ENCODE measurements around the gene CACNA2D1.

Gene CACNA2D1

GRCh38 chr7:82179311-82179710 is 264.3 kb downstream of the CACNA2D1 start:
- no peak overlapping the region for H3K4me3 ChIP-seq (ENCODE audit: control insufficient read depth, low read depth, low read length)
- no peak for DNase-seq (ENCODE audit: low read depth)
- TF ChIP-seq CTCF (IDR thresholded peaks at IDR 0.05; ENCODE audit: control insufficient read depth, insufficient read depth, low read depth, low read length, missing control alignments): no peak

- no peak for TF ChIP-seq CTCF (IDR thresholded peaks at IDR 0.05; ENCODE audit: control insufficient read depth, insufficient read depth, low read depth, low read length, missing control alignments)
- no peak for DNase-seq (ENCODE audit: low read depth)
- H3K4me3 ChIP-seq (ENCODE audit: control insufficient read depth, low read depth, low read length): no peak overlapping the region
Observed at GRCh38 chr7:82175319-82175718, 268.3 kb downstream of the CACNA2D1 start.

GRCh38 chr7:82173400-82174021 is 270.1 kb downstream of the CACNA2D1 start:
- H3K4me3 ChIP-seq (ENCODE audit: control insufficient read depth, low read depth, low read length): no peak overlapping the region
- TF ChIP-seq CTCF (IDR thresholded peaks at IDR 0.05; ENCODE audit: control insufficient read depth, insufficient read depth, low read depth, low read length, missing control alignments): no peak
- no peak for DNase-seq (ENCODE audit: low read depth)

GRCh38 chr7:82172881-82173280 is 270.7 kb downstream of the CACNA2D1 start:
- no peak for DNase-seq (ENCODE audit: low read depth)
- H3K4me3 ChIP-seq (ENCODE audit: control insufficient read depth, low read depth, low read length): no peak overlapping the region
- TF ChIP-seq CTCF (IDR thresholded peaks at IDR 0.05; ENCODE audit: control insufficient read depth, insufficient read depth, low read depth, low read length, missing control alignments): no peak

GRCh38 chr7:82172017-82172416 is 271.6 kb downstream of the CACNA2D1 start:
- H3K4me3 ChIP-seq (ENCODE audit: control insufficient read depth, low read depth, low read length): no peak overlapping the region
- no peak for DNase-seq (ENCODE audit: low read depth)
- peak; percentile 2 for TF ChIP-seq CTCF (IDR thresholded peaks at IDR 0.05; ENCODE audit: control insufficient read depth, insufficient read depth, low read depth, low read length, missing control alignments)

- H3K4me3 ChIP-seq (ENCODE audit: control insufficient read depth, low read depth, low read length): no peak overlapping the region
- TF ChIP-seq CTCF (IDR thresholded peaks at IDR 0.05; ENCODE audit: control insufficient read depth, insufficient read depth, low read depth, low read length, missing control alignments): no peak
- no peak for DNase-seq (ENCODE audit: low read depth)
Observed at GRCh38 chr7:82167558-82168314, 275.8 kb downstream of the CACNA2D1 start.
